Esophagus (tissue), 2 donors: ENCODE measurements around the gene PCDHB8. TPM values are rescaled to one million over a fixed set of nuclear protein-coding genes. Genes with fewer than 3 reads are reported as not detected.
"Not testable (repeated sequence)": the region's sequence is repeated elsewhere in the genome, so short reads cannot be mapped to it uniquely, and the experiment has no call there.

Experiments used
- H3K27ac ChIP-seq, 2 donors: one replicate each; pipeline ENCODE4 v1.5.1; 2013; ENCODE audit warnings: low read depth in 2 of 2, mild to moderate bottlenecking in 2 of 2, inconsistent platforms in 1 of 2, low read length in 1 of 2, moderate library complexity in 1 of 2
- H3K27me3 ChIP-seq, 2 donors: one replicate each; pipeline ENCODE4 v1.6.1; 2013; ENCODE audit warnings: low read length in 2 of 2, control low read depth in 1 of 2, mild to moderate bottlenecking in 1 of 2; ENCODE audit not compliant: insufficient read depth in 2 of 2, control insufficient read depth in 1 of 2
- H3K36me3 ChIP-seq, 2 donors: one replicate each; pipeline ENCODE4 v1.6.1; 2013; ENCODE audit warnings: low read length in 1 of 2; ENCODE audit not compliant: control insufficient read depth in 2 of 2, insufficient read depth in 2 of 2
- H3K4me1 ChIP-seq, 2 donors: one replicate each; pipeline ENCODE4 v1.6.1; 2013; ENCODE audit warnings: low read length in 1 of 2; ENCODE audit not compliant: control insufficient read depth in 2 of 2, insufficient read depth in 2 of 2
- H3K4me3 ChIP-seq, 2 donors: one replicate each; pipeline ENCODE4 v1.5.1; 2013; ENCODE audit warnings: low read length in 2 of 2, mild to moderate bottlenecking in 2 of 2, low read depth in 1 of 2, moderate library complexity in 1 of 2
- H3K9me3 ChIP-seq, 2 donors: one replicate each; pipeline ENCODE4 v1.6.1; 2013; ENCODE audit warnings: mild to moderate bottlenecking in 2 of 2, low read depth in 1 of 2, low read length in 1 of 2, moderate library complexity in 1 of 2; ENCODE audit not compliant: control insufficient read depth in 2 of 2, insufficient read depth in 1 of 2
- WGBS, 2 donors: extraction: QIAGEN DNeasy Blood & Tissue Kit; methylation state at CpG; one replicate each; pipeline ENCODE4 v1.1.7; 2013; 5-methylcytosine and 5-hydroxymethylcytosine counted together
- polyA plus RNA-seq, 2 donors: library from polyadenylated mRNA; stranded (reverse); fragments of 200-250 nt; gene quantifications; one replicate each; pipeline ENCODE4 v1.2.3, GENCODE V29; 2013
- donor health status: healthy with polysubstance abuse.
- donor health status: Bipolar disorder and iron deficiency.

Gene PCDHB8
- polyA plus RNA-seq, 2 donors: 0.04 TPM

GRCh38 chr5:141201126-141201525 is 23.5 kb downstream of the PCDHB8 start:
- not testable (repeated sequence) for H3K9me3 ChIP-seq, H3K4me3 ChIP-seq, H3K27me3 ChIP-seq, H3K4me1 ChIP-seq, H3K27ac ChIP-seq, H3K36me3 ChIP-seq
- 32 to 43% methylated on average over 20 to 28 of the region's 38 CpGs for WGBS, 2 donors

DNA sequence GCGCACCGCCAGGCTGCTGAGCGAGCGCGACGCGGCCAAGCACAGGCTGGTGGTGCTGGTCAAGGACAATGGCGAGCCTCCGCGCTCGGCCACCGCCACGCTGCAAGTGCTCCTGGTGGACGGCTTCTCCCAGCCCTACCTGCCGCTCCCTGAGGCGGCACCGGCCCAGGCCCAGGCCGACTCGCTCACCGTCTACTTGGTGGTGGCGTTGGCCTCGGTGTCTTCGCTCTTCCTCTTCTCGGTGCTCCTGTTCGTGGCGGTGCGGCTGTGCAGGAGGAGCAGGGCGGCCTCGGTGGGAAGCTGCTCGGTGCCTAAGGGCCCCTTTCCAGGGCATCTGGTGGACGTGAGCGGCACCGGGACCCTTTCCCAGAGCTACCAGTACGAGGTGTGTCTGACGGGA is 24.1 kb downstream of the PCDHB8 start:
- not testable (repeated sequence) for H3K9me3 ChIP-seq, H3K36me3 ChIP-seq, H3K4me1 ChIP-seq, H3K4me3 ChIP-seq, H3K27ac ChIP-seq, H3K27me3 ChIP-seq
- 38 to 42% methylated on average over 28 to 33 of the region's 35 CpGs for WGBS, 2 donors

GRCh38 chr5:141208478-141208877 is 30.9 kb downstream of the PCDHB8 start, which contains the start of gene PCDHB12:
PCDHB12 (plus strand) TSS chr5:141208719; CDS start chr5:141208908, 189 bp downstream.
- peaks cover 5 to 9% of the 10 kb centered on the region in 2 donors for H3K9me3 ChIP-seq
- no peak within 1 kb of the TSS for H3K27ac ChIP-seq
- H3K27me3 ChIP-seq: peaks cover 0 to 2% of the 10 kb centered on the region in 2 donors
- H3K4me1 ChIP-seq: no peaks in the 10 kb centered on the region
- no peak within 1 kb of the TSS for H3K4me3 ChIP-seq
- 18 to 23% methylated on average over 11 of the region's 11 CpGs for WGBS, 2 donors
- H3K36me3 ChIP-seq: no peaks in the 10 kb centered on the region

DNA sequence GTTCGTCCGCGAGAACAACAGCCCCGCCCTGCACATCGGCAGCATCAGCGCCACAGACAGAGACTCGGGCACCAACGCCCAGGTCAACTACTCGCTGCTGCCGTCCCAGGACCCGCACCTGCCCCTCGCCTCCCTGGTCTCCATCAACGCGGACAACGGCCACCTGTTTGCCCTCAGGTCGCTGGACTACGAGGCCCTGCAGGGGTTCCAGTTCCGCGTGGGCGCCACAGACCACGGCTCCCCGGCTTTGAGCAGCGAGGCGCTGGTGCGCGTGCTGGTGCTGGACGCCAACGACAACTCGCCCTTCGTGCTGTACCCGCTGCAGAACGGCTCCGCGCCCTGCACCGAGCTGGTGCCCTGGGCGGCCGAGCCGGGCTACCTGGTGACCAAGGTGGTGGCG is 32.7 kb downstream of the PCDHB8 start:
- H3K36me3 ChIP-seq, H3K27ac ChIP-seq, H3K27me3 ChIP-seq, H3K4me1 ChIP-seq, H3K4me3 ChIP-seq: not testable (repeated sequence)
- peaks cover 9 to 15% of the 10 kb centered on the region in 2 donors for H3K9me3 ChIP-seq
- WGBS, 2 donors: 37 to 47% methylated on average over 31 to 39 of the region's 39 CpGs

GRCh38 chr5:141210849-141211248 is 33.3 kb downstream of the PCDHB8 start:
- H3K36me3 ChIP-seq, H3K27me3 ChIP-seq, H3K4me1 ChIP-seq, H3K27ac ChIP-seq, H3K4me3 ChIP-seq: not testable (repeated sequence)
- 29% methylated on average over 15 to 22 of the region's 27 CpGs for WGBS, 2 donors
- peaks cover 13 to 19% of the 10 kb centered on the region in 2 donors for H3K9me3 ChIP-seq

GRCh38 chr5:141213656-141214339 is 36.2 kb downstream of the PCDHB8 start, which contains the start of gene PCDHB13:
PCDHB13 (plus strand) TSS chr5:141213919; CDS start chr5:141214124, 205 bp downstream.
- WGBS, 2 donors: 10 to 12% methylated on average over 13 to 14 of the region's 18 CpGs
- peaks cover 15 to 28% of the 10 kb centered on the region in 2 donors for H3K9me3 ChIP-seq

DNA sequence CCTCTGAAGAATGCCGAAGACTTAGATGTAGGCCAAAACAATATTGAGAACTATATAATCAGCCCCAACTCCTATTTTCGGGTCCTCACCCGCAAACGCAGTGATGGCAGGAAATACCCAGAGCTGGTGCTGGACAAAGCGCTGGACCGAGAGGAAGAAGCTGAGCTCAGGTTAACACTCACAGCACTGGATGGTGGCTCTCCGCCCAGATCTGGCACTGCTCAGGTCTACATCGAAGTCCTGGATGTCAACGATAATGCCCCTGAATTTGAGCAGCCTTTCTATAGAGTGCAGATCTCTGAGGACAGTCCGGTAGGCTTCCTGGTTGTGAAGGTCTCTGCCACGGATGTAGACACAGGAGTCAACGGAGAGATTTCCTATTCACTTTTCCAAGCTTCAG is 37.0 kb downstream of the PCDHB8 start:
- H3K27me3 ChIP-seq, H3K4me3 ChIP-seq, H3K27ac ChIP-seq, H3K4me1 ChIP-seq, H3K36me3 ChIP-seq: not testable (repeated sequence)
- H3K9me3 ChIP-seq: peaks cover 13 to 26% of the 10 kb centered on the region in 2 donors
- WGBS, 2 donors: 54 to 64% methylated on average over 7 to 11 of the region's 12 CpGs

More at GRCh38 chr5:141213656-141214339, 36.2 kb downstream of the PCDHB8 start, which contains the start of gene PCDHB13:
- not testable (repeated sequence) for H3K4me1 ChIP-seq, H3K27me3 ChIP-seq, H3K27ac ChIP-seq, H3K36me3 ChIP-seq, H3K4me3 ChIP-seq

DNA sequence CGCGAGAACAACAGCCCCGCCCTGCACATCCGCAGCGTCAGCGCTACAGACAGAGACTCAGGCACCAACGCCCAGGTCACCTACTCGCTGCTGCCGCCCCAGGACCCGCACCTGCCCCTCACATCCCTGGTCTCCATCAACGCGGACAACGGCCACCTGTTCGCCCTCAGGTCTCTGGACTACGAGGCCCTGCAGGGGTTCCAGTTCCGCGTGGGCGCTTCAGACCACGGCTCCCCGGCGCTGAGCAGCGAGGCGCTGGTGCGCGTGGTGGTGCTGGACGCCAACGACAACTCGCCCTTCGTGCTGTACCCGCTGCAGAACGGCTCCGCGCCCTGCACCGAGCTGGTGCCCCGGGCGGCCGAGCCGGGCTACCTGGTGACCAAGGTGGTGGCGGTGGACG is 37.9 kb downstream of the PCDHB8 start:
- not testable (repeated sequence) for H3K36me3 ChIP-seq, H3K27me3 ChIP-seq, H3K27ac ChIP-seq, H3K4me1 ChIP-seq, H3K4me3 ChIP-seq
- H3K9me3 ChIP-seq: peaks cover 13 to 19% of the 10 kb centered on the region in 2 donors
- 31 to 51% methylated on average over 31 to 37 of the region's 40 CpGs for WGBS, 2 donors

GRCh38 chr5:141216035-141216434 is 38.4 kb downstream of the PCDHB8 start:
- H3K27ac ChIP-seq, H3K4me3 ChIP-seq, H3K4me1 ChIP-seq, H3K36me3 ChIP-seq, H3K27me3 ChIP-seq: not testable (repeated sequence)
- WGBS, 2 donors: 36 to 41% methylated on average over 11 to 23 of the region's 26 CpGs
- H3K9me3 ChIP-seq: peaks cover 11 to 19% of the 10 kb centered on the region in 2 donors
